GM23338 (cell line): ENCODE results near the gene CARD9. TPM values are rescaled to one million over a fixed set of nuclear protein-coding genes. Genes with fewer than 3 reads are reported as not detected.

Experiments
- ATAC-seq: fragments of 200-7000 bp; cut with Tn5 transposase; 3 replicates; pipeline ENCODE4 v1.9.1; 2020
- DNase-seq: peaks from one replicate; pipeline ENCODE4 v3.0.0-alpha.2; 2015; ENCODE audit warnings: low spot score
- H2AFZ ChIP-seq: fragments of 200-600 bp; sonication (generic); 2 replicates; pipeline ENCODE4 v1.8.0; 2016; ENCODE audit warnings: antibody characterized with exemption, mild to moderate bottlenecking, moderate library complexity
- H3F3A ChIP-seq: fragments of 200-600 bp; sonication (generic); replicated peaks from 2 replicates; pipeline ENCODE4 v1.8.0; 2017; ENCODE audit warnings: antibody characterized with exemption, mixed run types, low read depth
- H3K27ac ChIP-seq: fragments of 200-600 bp; sonication (generic); 2 replicates; pipeline ENCODE4 v1.6.1; 2016; ENCODE audit warnings: low read depth
- H3K27me3 ChIP-seq: fragments of 200-600 bp; sonication (generic); 2 replicates; pipeline ENCODE4 v1.8.0; 2016; ENCODE audit warnings: mild to moderate bottlenecking, mixed run types, moderate library complexity; ENCODE audit not compliant: insufficient read depth
- H3K36me3 ChIP-seq: fragments of 200-600 bp; sonication (generic); 2 replicates; pipeline ENCODE4 v1.8.0; 2016; ENCODE audit warnings: mild to moderate bottlenecking; ENCODE audit not compliant: insufficient read depth
- H3K4me1 ChIP-seq: fragments of 200-600 bp; sonication (generic); 2 replicates; pipeline ENCODE4 v1.8.0; 2016; ENCODE audit warnings: mild to moderate bottlenecking, moderate library complexity; ENCODE audit not compliant: insufficient read depth
- H3K4me2 ChIP-seq: fragments of 200-600 bp; sonication (generic); 2 replicates; pipeline ENCODE4 v1.7.1; 2017; ENCODE audit warnings: mixed run types
- H3K4me3 ChIP-seq: fragments of 200-600 bp; sonication (generic); 2 replicates; pipeline ENCODE4 v1.6.1; 2016; ENCODE audit warnings: mixed run types
- H3K79me2 ChIP-seq: fragments of 200-600 bp; sonication (generic); replicated peaks from 2 replicates; pipeline ENCODE4 v1.8.0; 2017; ENCODE audit warnings: mild to moderate bottlenecking; ENCODE audit not compliant: insufficient read depth
- H3K9me2 ChIP-seq: fragments of 200-600 bp; sonication (generic); 2 replicates; pipeline ENCODE4 v1.8.0; 2017; ENCODE audit not compliant: insufficient read depth
- H4K20me1 ChIP-seq: fragments of 200-600 bp; sonication (generic); replicated peaks from 2 replicates; pipeline ENCODE4 v1.8.0; 2017; ENCODE audit warnings: mild to moderate bottlenecking; ENCODE audit not compliant: insufficient read depth
- H3K27ac Mint-ChIP-seq: 2 replicates; pipeline ENCODE4 v1.8.0; 2020; ENCODE audit warnings: inconsistent platforms, mild to moderate bottlenecking, moderate library complexity, mixed read lengths
- H3K27me3 Mint-ChIP-seq: 3 replicates; pipeline ENCODE4 v1.8.0; 2022; ENCODE audit warnings: low read depth, mild to moderate bottlenecking, moderate library complexity, mixed read lengths, inconsistent platforms; ENCODE audit not compliant: insufficient read depth, poor library complexity
- H3K36me3 Mint-ChIP-seq: 3 replicates; pipeline ENCODE4 v1.8.0; 2021; ENCODE audit warnings: low read depth, mild to moderate bottlenecking, inconsistent platforms, moderate library complexity, mixed read lengths
- H3K4me1 Mint-ChIP-seq: 3 replicates; pipeline ENCODE4 v1.8.0; 2020; ENCODE audit warnings: mild to moderate bottlenecking, inconsistent platforms, mixed read lengths
- H3K4me3 Mint-ChIP-seq: 3 replicates; pipeline ENCODE4 v1.8.0; 2021; ENCODE audit warnings: moderate library complexity, mild to moderate bottlenecking, inconsistent platforms, mixed read lengths
- H3K9me3 Mint-ChIP-seq: 3 replicates; pipeline ENCODE4 v1.8.0; 2020; ENCODE audit warnings: moderate library complexity, mild to moderate bottlenecking, inconsistent platforms, mixed read lengths
- CREB1 ChIP-seq: fragments of 250-450 bp; sonication (Bioruptor Pico); IDR thresholded peaks from 2 replicates; pipeline ENCODE4 v1.5.0; 2020; ENCODE audit warnings: low read depth, mild to moderate bottlenecking, moderate library complexity
- EZH2 ChIP-seq: fragments of 200-600 bp; sonication (generic); IDR thresholded peaks from one replicate; pipeline ENCODE4 v1.8.0; 2017; ENCODE audit warnings: antibody characterized with exemption, mild to moderate bottlenecking, low read depth; ENCODE audit not compliant: unreplicated experiment
- EZH2phosphoT487 ChIP-seq: fragments of 200-600 bp; sonication (generic); IDR thresholded peaks from one replicate; pipeline ENCODE4 v1.8.1; 2018; ENCODE audit warnings: antibody characterized with exemption; ENCODE audit not compliant: unreplicated experiment
- JUNB ChIP-seq: IDR thresholded peaks from one replicate; pipeline ENCODE4 v1.6.1; 2016; ENCODE audit warnings: antibody characterized with exemption; ENCODE audit not compliant: unreplicated experiment
- POLR2AphosphoS5 ChIP-seq: IDR thresholded peaks from 2 replicates; pipeline ENCODE4 v1.6.1; 2016; ENCODE audit warnings: antibody characterized with exemption, low read depth
- STAT1 ChIP-seq: IDR thresholded peaks from one replicate; pipeline ENCODE4 v1.6.1; 2016; ENCODE audit warnings: antibody characterized with exemption; ENCODE audit not compliant: unreplicated experiment
- ZNF114 ChIP-seq: fragments of 250-450 bp; sonication (Bioruptor Pico); IDR thresholded peaks from 2 replicates; pipeline ENCODE4 v1.5.0; 2020; ENCODE audit warnings: mild to moderate bottlenecking, moderate library complexity
- ZNF331 ChIP-seq: fragments of 250-450 bp; sonication (Bioruptor Pico); IDR thresholded peaks from 2 replicates; pipeline ENCODE4 v1.5.0; 2020; ENCODE audit warnings: low read depth, mild to moderate bottlenecking, moderate library complexity
- ZNF462 ChIP-seq: fragments of 250-450 bp; sonication (Bioruptor Pico); IDR thresholded peaks from 2 replicates; pipeline ENCODE4 v1.5.0; 2020; ENCODE audit warnings: mild to moderate bottlenecking, moderate library complexity
- polyA plus RNA-seq: library from polyadenylated mRNA; unstranded; fragments of >200 nt; fragmentation: Nextera tagmentation; extraction: Ambion mirVana; gene quantifications from 2 replicates; pipeline ENCODE4 v1.2.1, GENCODE V29; 2016
- total RNA-seq: library from RNA; depleted of rRNA; stranded (reverse); fragments of >200 nt; shearing (Covaris generic); gene quantifications from 2 replicates; pipeline ENCODE4 v1.2.3, GENCODE V29; 2014
- TF ChIP-seq, protein P1 (sequence below): IDR thresholded peaks from 2 replicates; pipeline ENCODE4 v1.6.1; 2016; ENCODE audit warnings: antibody characterized with exemption
- TF ChIP-seq, protein P2 (sequence below): IDR thresholded peaks from one replicate; pipeline ENCODE4 v1.6.1; 2018; ENCODE audit warnings: antibody characterized with exemption; ENCODE audit not compliant: unreplicated experiment

The CARD9 gene
- total and polyA plus RNA-seq, 2 experiments from 2014 or later: 0.49 to 0.63 TPM

DNA sequence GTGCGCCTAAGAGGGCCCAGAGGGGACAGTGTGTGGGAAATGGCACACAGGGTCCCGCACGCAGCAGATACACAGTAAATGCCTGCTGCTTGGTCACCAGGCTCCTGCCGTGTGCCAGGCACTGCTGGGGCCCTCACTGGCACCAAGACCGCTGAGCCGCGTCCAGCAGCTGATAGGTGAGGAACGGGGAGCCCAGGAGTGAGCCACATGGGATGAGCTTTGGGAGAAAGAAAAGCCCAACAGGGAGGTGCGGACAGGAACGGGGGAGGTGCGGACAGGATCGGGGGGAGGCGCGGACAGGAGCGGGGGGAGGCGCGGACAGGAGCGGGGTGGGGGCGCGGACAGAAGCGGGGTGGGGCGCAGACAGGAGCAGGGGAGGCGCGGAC is 29.6 kb downstream of the CARD9 start (continued):
- TF ChIP-seq, protein P1, sequence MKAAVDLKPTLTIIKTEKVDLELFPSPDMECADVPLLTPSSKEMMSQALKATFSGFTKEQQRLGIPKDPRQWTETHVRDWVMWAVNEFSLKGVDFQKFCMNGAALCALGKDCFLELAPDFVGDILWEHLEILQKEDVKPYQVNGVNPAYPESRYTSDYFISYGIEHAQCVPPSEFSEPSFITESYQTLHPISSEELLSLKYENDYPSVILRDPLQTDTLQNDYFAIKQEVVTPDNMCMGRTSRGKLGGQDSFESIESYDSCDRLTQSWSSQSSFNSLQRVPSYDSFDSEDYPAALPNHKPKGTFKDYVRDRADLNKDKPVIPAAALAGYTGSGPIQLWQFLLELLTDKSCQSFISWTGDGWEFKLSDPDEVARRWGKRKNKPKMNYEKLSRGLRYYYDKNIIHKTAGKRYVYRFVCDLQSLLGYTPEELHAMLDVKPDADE: no peak

DNA sequence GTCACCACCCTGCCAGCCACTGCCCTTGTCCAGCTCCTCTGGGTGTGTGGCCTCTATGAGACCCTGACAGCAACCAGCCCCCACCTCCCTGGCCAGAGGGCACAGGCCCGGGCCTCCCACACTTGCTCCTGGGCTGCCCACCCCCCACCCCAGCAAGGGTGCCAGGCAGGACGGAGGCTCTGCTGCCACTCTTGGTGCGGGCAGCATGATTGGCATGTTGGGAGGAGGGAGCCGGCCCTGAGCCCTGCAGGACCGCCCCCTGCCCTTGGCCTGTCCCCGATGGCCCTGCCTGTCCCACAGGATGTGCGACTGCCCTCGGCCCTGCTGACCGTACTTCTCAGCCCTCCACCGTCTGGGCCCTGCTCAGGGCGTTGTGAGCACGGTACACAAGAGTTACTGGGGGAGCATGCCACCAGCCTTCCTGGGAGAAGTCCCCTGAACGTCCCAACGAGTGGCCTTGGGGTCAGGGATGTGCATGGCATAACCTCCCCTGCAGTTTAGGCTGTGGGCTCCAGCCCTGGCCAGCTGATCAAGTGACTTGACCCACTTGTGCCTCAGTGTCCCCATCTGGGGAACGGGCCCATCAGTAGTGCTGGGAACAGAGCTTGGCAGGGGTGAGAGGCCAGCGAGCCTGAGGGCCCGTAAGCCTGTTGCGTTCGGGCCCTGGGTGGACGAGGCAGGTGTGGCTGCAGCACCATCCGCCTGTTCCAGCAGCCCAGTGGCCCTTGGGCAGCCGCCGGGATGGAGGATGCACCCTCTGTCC is 30.2 kb downstream of the CARD9 start:
- ATAC-seq: peak; percentile 1
- H3K27ac Mint-ChIP-seq: no peak overlapping the region
- H3K36me3 Mint-ChIP-seq: no peaks in the 10 kb centered on the region
- peaks cover 3% of the 10 kb centered on the region for H3K4me1 Mint-ChIP-seq
- Histone ChIP-seq H3F3A (peaks cover 3% of the 10 kb centered on the region; the same call in 1 of the 2 replicates), H3K27ac (peak overlapping the region; percentile 59; the same call in 1 of the 2 replicates), H3K27me3 (no peaks in the 10 kb centered on the region), H3K79me2 (no peaks in the 10 kb centered on the region), H4K20me1 (no peaks in the 10 kb centered on the region; the same call in 1 of the 2 replicates), H3K4me2 (peak overlapping the region; percentile 84; the same call in 1 of the 2 replicates), H3K36me3 (no peaks in the 10 kb centered on the region), H3K4me3 (peak overlapping the region; percentile 72; the same call in 1 of the 2 replicates), H2AFZ (no peak overlapping the region), H3K9me2 (no peaks in the 10 kb centered on the region), H3K4me1 (peaks cover 5% of the 10 kb centered on the region)
- H3K9me3 Mint-ChIP-seq: no peaks in the 10 kb centered on the region; the same call in 1 of the 3 replicates
- peaks cover 20% of the 10 kb centered on the region for H3K27me3 Mint-ChIP-seq
- no peak for DNase-seq
- H3K4me3 Mint-ChIP-seq: peak overlapping the region; percentile 73
- TF ChIP-seq STAT1 (no peak), CREB1 (CRISPR knock-in tag) (no peak), ZNF114 (CRISPR knock-in tag) (no peak), ZNF462 (CRISPR knock-in tag) (no peak), ZNF331 (no peak), EZH2 (no peak), JUNB (no peak), EZH2phosphoT487 (no peak), POLR2AphosphoS5 (no peak)
- TF ChIP-seq, protein P2, sequence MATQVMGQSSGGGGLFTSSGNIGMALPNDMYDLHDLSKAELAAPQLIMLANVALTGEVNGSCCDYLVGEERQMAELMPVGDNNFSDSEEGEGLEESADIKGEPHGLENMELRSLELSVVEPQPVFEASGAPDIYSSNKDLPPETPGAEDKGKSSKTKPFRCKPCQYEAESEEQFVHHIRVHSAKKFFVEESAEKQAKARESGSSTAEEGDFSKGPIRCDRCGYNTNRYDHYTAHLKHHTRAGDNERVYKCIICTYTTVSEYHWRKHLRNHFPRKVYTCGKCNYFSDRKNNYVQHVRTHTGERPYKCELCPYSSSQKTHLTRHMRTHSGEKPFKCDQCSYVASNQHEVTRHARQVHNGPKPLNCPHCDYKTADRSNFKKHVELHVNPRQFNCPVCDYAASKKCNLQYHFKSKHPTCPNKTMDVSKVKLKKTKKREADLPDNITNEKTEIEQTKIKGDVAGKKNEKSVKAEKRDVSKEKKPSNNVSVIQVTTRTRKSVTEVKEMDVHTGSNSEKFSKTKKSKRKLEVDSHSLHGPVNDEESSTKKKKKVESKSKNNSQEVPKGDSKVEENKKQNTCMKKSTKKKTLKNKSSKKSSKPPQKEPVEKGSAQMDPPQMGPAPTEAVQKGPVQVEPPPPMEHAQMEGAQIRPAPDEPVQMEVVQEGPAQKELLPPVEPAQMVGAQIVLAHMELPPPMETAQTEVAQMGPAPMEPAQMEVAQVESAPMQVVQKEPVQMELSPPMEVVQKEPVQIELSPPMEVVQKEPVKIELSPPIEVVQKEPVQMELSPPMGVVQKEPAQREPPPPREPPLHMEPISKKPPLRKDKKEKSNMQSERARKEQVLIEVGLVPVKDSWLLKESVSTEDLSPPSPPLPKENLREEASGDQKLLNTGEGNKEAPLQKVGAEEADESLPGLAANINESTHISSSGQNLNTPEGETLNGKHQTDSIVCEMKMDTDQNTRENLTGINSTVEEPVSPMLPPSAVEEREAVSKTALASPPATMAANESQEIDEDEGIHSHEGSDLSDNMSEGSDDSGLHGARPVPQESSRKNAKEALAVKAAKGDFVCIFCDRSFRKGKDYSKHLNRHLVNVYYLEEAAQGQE: no peak
- TF ChIP-seq, protein P1: no peak
